Activated CD4-positive, alpha-beta T cell treated with anti-CD3 and anti-CD28 coated beads for 24 hours (primary cell): ENCODE data around the gene FAM107B.

ENCODE experiments used
- DNase-seq, 2 donors: peaks; one replicate each; pipeline ENCODE4 v3.0.0-alpha.2; 2020; ENCODE audit warnings: low read depth in 2 of 2

The FAM107B gene

DNA sequence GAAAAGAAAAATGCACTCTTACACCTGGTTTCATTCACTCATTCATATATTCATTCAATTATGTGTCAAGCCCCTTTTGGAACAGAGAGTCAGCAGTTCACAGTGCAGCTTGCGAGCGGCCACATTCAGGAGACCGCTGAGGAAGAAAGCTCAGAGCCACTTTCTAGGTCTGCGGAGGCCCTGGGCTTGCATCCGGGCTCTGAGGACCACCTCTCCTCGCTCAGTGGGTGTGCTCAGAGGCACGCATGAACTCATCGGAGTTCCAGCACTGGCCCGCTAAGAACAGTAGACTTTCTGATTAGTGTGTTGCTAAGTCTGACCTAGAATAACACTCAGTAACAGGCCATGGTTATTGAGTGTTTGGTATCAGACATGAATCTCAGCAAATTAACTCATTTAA, 1.8 kb upstream of the FAM107B start:
- no peak for DNase-seq

DNA sequence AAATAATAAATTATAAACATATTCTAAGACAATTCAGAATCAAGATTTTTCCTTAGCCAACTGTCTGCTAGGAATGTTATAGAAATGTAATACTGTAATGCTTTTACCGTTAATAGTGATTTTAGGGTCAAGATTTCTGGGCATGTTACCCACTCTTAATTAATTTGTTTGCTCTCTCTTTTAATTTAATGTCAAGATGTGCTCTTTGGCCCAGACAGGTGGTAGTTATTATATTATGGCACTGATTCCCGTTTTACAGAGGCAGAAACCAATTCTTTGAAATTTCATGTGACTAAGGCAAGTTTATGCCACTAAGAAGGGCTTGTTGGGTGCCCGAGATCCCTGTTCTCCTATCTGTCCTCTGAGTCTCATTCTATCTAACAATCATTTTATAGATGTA, 959 bp upstream of the FAM107B start:
- no peak for DNase-seq

DNA sequence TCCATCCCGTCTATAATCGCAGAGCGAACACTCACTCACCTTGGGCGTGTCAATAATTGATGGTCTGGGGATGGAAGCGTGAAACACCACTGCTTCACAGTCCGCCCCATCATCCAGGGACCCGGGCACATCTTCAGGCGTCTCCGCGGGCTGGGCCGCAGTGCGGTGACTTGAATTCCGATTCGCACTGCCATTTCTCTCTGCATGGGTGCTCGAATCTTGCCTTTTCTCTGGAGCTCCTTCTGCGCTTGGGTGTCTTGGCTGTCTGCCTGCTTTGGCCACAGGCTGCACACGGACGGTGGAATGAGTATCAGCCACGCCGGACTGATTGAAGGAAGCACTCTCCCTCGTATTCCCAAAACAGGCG, 500 bp downstream of the FAM107B start:
- DNase-seq: no peak

DNA sequence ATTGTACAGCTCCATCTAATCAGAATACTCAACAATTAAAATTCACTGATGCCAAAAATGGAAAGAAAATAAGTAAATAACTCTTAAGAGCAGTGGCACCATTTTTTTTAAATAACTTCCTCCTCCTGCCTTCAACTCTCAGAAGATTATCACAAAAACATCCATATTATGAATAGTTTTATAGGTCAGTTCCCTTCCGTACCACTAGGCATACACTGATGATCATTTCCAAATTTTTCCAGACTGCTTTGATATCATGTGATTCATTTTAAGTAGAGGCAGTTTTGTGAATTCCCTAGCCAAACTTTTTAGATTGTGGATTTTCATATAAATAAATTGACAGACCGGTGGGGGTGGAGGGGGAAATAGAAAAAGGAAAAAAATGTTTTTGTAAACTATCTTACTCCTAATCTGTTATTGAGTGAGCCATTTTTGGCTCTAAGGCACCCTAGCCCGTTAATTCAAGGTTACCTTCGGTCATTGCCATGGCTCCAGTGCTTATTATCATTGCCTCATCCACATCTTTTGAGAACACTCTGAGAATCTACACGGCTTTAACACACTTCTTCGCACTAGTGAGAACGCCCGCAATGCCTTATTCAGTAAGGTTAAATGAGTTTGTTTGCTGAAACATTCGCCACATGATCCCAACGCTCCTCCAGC, 1.0 kb downstream of the FAM107B start:
- no peak for DNase-seq

DNA sequence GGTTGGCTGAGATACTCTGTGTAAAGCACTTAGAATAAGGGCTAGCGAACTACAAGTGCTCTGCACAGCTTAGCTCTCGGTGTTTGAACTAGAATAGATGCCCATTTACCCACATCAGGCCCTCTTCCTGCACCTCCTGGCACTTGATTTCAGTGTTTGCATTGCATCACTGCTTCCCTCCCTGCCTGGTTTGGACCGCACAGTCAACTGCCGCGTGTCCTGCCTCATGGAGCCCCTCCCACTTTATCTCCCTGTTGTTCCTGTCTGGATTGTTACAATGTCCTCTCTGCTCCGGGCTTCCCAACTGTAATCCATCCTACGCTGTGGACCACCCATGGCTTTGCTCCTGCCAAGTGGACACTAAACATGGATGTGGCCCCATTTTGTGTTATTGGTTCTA, 2.3 kb downstream of the FAM107B start:
- DNase-seq: no peak

DNA sequence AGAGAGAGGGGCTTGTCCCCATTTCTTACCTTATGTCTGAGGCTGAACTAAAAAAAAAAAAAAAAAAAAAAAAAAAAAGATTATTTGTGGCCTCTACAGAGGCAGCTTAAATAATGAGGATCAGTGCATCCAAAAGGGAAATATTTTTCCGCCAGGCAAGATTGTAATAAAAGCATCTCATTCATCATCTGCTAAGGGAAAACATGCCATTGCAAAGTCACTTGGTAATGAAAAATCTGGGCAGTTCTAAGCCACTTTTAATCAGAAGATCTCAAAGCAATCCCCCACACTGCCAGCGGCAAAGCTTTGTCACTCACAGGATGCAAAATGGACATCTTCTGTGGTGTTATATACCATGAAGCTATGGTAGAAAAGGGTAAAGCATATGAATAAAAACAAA, 3.8 kb downstream of the FAM107B start:
- DNase-seq: no peak

DNA sequence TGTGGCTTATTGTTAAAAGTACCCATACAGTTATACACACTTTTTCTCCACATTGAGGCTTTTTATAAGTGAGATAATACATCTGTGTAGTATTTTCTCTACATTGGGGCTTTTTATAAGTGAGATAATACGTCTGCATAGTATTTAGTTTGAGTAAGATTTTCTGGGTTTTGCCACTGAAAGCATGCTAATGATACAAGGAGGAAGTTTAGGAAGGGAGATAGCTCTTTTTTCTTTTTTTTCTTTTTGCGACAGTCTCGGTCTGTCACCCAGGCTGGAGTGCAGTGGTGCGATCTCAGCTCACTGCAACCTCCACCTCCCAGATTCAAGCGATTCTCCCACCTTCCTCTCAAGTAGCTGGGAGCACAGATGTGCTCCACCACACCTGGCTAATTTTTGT, 13.3 kb downstream of the FAM107B start:
- no peak for DNase-seq

DNA sequence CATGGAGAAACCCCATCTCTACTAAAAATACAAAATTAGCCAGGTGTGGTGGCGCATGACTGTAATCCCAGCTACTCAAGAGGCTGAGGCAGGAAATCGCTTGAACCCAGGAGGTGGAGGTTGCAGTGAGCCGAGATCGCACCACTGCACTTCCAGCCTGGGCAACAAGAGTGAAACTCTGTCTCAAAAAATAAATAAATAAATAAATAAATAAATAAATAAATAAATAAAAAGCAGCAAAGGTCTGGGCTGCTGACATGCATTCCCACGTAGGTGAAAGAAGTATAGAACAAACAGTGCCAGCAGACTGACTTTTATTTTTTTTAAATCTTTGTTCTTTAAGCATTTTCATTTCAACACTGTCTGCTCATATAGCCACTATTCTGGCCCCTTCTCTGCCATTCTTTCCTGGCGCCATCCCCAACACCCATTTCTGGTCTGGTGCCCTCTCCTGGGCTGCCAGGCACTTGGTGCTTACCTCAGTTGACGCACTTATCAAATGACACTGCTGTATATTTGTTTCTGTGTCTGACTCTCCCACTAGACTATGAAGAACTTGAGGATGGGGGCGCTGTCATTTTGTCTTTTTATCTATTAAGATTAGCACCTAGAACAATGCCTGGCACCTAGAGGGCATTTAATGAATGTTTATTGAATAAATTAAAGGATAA, 15.6 kb downstream of the FAM107B start:
- no peak for DNase-seq

DNA sequence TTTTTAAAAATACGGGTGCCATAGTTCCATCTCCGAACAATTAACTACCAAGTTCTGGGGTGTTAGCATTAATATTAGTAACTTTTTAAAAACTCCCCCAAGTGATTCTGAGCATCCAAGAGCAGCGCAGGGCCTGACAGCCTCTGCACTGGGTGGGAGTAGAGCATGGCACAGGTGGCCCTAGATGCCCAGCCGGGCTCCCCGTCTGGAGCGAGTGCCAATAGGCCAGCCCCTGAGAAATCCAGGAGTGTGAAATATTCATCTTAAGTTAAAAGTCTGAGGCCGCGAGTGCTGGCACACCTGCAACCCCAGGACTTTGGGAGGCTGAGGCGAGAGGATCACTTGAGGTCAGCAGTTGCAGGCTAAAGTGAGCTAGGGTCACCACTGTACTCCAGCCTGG, 16.2 kb downstream of the FAM107B start:
- DNase-seq: no peak

DNA sequence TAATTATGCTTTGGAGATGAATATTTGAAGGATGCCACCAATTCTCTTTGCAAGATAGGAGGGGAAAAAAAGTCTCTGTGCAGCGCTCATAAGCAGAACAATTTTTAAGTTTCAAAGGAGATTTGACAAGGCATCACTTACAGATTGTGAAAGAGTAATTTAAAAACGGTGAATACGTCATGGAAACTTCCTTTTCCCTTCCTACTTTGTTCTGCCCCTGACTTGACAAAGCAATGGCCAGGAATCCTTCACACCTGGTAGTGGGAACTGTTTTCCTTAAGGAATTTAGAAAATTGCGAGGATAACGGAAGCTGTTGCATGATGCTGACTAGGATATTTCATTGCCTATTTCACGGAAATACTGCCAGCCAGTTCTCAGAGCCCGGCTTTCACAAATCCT, 16.7 kb downstream of the FAM107B start:
- DNase-seq: no peak

DNA sequence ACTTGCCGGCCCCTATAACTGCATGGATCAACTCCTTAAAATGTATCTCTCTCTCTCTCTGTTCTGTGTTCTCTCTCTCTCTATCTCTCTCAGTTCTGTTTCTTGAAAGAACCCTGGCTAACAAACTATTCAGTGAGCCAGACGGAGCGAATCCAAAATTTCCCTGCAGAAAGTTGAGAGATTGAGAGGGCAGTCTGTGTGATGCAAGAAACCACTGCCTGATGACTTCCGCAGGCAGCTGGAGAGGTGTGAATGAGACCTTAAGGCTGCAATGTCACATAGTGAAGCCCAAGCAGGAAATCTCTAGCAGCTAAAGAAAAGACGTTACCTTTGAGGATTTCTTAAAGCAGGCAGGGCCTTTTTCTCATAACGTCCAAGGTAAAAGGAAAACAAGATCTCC, 17.3 kb downstream of the FAM107B start:
- DNase-seq: no peak

DNA sequence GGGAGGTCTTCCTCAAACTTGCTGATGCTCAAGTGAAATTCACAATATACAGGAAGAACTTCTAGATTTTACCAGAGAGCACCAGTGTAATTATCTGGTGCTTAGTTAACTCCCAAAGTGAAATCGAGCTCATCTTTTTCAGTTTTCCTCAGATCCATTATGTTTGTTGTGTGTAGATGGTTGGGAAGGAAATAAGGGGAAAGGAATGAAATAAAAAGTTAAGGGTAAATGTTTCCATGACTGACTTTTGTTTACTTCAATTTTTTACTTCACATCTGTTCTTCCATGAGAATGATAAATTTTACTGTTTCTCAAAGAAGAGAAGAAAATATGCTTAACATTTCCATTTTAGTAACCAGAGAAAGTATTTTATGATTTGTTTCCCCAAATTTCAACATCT, 21.3 kb downstream of the FAM107B start:
- DNase-seq: no peak

DNA sequence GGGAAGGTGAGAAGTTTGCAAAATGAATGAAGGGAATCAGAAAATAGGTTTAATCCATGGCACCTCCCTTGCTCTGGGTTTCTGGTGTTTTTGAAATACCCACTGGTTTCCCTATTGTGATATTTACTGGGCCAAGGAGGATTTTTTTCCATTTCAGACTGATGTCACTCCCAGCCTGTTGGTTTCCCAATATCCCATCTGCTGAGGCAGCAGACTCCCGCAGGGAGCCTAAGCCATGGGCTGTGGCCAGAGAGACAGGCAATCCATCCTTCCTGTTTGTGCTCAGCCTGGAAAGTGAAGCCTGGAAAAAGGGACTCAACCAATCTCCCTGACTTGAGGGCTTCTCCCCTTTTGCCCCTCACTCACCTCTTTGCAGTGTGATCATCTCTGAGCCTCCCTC, 22.8 kb downstream of the FAM107B start:
- DNase-seq: no peak

DNA sequence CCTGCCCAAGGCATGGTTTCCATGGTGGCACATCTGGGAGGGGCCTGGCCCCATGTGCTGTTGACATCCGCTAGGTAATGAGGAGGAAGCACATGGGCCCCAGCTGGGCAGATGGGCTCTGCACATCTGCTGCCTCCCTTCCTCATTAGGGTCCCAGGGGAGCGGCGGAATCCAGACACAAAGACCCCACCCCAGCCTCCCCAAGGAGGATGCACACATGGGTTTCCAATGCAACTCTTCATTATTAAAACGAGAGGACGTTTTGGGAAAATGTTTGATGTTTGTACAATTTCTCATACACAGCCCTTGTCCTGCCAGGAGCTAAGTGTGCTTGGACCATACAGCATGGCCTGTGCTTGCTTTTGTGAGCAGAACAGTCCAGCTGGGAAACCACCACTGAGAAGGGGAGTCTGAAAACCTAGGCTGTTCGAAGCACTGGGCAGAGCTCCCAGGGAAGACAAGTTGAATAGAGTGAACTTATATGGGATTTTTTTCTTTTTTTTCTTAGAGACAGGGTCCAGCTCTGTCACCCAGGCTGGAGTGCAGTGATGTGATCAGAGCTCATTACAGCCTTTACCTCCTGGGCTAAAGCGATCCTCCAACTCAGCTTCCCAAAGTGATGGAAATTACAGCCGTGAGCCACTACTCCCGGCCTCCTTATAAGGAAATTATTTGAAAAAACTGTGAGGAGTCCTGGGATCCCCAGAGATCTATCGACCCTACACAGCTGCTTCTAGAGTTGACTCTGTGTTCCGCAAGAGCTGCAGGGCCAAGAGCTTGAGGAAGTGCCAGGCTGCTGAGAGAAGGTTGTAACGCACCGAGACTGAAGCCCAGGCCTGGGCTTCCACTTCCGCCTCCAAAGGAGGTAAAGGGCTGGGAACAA, 23.4 kb downstream of the FAM107B start:
- DNase-seq: no peak

DNA sequence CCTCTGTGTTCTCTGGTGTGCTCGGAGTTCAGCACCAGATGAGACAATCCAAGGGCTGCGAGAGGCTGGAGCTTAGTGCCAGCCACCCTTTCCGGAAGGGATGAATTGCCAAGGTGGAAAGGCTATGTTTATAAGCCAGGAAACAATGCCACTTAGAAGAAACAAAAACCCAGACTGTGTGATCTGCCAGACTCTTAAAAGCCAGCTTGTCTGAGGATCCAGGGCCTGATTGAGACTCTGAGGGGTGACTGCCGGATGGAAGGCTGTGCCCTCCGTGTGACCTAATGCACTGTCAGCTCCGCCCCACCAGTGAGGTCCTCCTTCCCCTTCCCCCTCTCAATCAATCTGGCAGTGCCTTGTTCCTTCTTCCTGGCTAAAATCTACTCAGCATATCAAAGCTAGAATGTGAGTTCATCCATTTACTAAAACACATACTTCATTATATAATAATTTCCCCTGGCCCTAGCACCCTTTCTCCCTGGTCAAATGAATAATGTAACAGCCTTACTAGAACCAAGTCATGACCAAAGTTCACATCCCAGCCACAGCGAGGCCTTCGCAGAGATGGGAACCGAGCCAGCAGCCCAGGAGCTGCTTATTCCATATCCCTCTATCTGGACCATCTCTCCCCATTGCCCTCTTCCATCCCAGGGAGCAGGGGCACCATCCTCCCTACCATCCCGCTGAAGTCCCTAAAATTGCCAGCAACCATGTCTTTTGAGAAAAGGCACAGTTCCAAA, 25.5 kb downstream of the FAM107B start:
- DNase-seq: no peak

DNA sequence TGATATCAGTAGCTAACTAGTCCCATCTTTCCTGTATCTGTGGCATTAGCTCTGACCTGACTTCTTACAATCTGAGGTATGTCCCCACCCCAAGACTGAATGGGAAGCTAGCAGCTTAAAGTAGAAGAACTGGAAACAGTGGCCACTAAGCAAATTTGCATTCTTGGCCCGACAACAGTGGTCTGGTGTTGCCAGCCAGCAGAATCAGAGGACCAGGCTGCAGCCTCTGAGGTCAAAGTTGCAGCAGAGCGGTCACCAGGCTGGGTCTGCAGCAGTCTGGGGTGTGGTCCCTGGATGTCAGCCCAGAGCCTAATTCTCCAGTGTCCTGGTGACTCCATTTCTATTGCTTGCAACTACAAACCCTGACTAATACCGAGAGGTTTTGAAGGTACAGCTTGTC, 26.3 kb downstream of the FAM107B start:
- DNase-seq: no peak

DNA sequence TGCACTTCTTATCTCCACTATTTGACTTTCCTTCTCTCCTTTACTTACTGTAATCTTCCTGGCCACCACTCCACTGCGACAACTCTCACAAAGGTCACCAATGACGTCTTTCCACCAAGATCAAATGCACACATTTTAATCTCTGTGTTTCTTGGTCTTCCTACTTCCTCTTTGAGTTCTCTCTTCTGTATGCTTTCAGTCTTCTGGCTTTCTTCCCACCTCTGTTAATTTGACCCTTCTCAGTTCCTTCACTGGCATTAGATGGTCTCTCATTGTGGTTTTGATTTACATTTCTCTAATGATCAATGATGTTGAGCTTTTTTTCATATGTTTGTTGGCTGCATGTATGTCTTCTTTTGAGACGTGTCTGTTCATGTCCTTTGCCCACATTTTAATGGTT, 31.9 kb downstream of the FAM107B start:
- no peak for DNase-seq

DNA sequence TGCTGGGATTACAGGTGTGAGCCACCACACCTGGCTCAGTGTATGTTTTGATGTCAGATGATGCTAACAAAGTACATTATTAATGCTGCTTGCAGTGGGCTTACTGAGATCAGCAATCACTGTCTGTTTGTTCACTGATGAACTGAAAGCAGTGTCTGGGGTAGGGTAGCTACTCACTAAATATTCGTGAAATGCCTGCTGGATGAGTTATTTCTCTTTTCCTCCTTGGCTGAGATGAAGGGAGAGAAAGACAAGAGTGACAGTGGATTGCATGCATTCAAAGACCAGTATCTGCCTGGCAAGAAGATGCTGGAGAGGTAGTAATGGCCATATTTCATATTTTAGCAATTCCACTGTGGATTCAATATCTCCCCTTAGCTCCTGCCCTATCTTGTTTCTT, 32.3 kb downstream of the FAM107B start:
- DNase-seq: no peak

DNA sequence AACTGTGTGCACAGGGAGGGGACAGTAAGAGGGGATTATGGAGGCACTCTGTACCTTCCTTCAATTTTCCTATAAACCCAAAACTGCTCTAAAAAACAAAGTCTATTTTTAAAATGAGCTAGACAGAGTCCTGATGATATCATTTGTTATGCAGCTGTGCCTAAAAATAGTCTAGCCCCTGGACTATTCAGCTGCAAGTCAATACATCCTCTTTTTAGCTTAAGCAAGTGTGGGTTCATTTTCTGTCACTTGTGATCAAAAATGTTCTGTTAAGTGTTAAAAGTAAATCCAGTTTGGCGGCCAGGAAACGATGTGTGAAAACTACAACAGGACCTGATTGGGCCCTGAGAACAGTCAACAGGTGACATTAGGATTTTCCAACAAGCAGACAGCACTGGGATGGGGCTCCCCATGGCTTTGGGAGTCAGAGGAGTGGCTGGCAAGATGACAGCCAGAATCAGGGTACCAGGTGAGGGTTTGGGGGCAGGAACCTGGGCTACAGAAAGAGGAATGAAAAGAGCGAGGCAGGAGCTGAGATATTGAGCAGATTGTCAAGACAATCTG, 33.9 kb downstream of the FAM107B start:
- DNase-seq: no peak

DNA sequence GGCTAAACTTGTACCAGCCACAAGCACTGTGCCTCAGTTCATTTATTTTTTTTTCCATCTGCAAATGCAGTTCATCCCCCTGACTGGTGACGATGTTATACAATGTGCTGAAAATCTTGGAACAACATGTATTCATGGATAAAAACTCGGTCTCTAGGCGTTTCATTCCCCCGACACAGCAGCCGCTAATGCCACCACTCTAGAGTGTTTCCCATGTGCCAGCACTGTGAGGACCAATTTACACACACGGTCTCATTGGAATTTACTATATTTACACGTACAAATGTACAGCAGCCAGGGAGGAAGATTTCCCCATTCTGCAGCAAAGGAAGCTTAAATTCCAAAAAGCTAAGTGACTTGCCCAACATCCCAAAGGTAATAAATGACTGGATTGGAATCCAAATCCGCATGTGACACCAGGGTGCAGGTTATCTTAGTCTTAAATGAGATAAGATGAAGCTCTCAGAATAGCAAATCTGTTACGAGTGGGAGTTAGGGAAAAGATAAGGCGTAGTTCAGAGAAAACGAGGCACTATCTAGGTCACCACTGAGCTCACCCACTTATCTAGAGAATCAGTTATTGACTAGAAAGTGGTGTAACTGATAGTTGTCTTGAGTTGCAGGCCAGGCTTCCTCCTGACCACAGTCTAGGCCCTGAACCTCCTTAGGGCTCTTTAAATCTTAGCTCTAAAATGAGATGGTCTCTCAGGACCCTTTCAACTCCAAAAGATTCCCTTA, 36.7 kb downstream of the FAM107B start:
- no peak for DNase-seq

DNA sequence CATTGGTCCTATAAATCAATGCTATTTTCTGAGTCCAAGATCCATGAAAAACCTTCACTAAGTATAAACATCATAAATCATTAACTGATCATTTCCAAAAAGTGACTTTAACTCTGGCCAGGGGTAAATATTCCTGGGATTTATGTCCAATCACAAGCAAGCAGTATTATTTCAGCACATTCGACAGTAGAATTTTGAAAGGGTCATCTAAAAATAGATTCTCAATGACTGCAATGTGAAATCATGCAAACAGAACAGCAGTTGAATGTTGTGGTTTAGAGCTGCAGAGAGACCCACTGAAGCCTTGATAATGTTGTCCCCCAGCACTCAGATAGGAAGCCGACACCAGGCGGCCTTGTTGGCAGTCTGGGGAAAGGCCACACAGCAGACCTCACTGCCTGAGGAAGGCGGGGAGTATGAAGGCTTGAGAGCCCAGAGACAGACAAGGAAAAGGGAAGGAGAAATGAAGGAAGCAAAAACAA, 38.1 kb downstream of the FAM107B start:
- no peak for DNase-seq
